ENCODE results near the gene CDK19. TPM values are rescaled to one million over a fixed set of nuclear protein-coding genes. Genes with fewer than 3 reads are reported as not detected.

CDK19 gene
- total RNA-seq, 8 experiments from 2014 or later, result 15.2 to 37.0 (median 18.8) TPM

DNA sequence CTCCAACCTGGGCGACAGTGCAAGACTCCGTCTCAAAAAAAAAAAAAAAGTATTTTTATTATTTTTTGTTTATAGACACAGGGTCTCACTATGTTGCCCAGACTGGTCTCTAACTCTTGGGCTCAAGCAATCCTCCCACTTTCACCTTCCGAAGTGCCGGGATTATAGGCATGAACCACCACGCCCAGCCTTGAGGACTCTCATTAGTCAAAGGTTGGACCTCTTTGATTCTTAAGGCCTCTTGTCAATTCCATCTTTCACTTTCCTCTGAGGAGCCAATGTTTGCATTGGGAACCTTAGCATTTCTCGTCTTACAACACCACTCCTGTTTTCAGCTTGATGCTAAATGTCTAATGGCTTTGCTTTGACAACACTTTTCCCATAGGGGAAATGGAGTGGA lies 16.1 kb upstream of the CDK19 start:
- H3K4me3 ChIP-seq, result no peak overlapping the region
- ATAC-seq (replicated peaks in 6 of 8), result no peak
- in situ Hi-C loops (cut with MboI; ENCODE audit: low pct_unique_long_range_greater_than_20kb in 2 of 9, low sequenced_read_pairs in 9 of 9, unreplicated experiment in 9 of 9), result no loop called here

DNA sequence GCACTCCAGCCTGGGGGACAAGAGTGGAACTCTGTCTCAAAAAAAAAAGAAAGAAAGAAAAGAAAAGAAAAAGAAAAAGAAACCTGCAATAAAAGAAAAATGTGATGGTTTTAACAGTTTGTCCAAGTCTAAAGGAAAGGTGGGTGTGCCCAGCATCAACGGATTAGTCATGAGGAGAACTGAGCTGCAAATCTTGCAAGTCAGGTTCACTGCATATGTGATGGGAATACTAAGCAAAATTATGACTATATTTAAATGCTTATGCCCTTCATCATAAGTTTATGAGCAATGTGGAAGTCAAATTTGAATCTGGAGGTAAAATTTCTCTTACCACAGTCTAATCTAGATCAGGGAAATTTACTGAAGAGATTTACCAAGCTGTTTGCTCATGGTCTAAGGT lies 13.1 kb upstream of the CDK19 start:
- Histone ChIP-seq H3K4me3 (no peak overlapping the region), H3K4me1 (replicated peaks in 1 of 2) (no peaks in the 10 kb centered on the region), H3K27ac (no peak overlapping the region)
- in situ Hi-C loops (cut with MboI; ENCODE audit: low pct_unique_long_range_greater_than_20kb in 2 of 9, low sequenced_read_pairs in 9 of 9, unreplicated experiment in 9 of 9), result no loop called here
- WGBS, 10 experiments, result 0 to 100% (median 8%) methylated on average over 1 of the region's 1 CpG; no CpG with 5 or more reads in 3 of the 10 experiments
- ATAC-seq (replicated peaks in 6 of 8), result peak in 3 of 8 experiments; percentile 85 to 97 (median 95)

More for the DNA sequence above, 16.1 kb upstream of the CDK19 start:
- H3K4me1 ChIP-seq (replicated peaks in 1 of 2), result no peaks in the 10 kb centered on the region
- H3K27ac ChIP-seq, result no peak overlapping the region
- 60 to 100% (median 87%) methylated on average over 1 to 6 of the region's 6 CpGs; no CpG with 5 or more reads in 1 of the 10 experiments for WGBS, 10 experiments

DNA sequence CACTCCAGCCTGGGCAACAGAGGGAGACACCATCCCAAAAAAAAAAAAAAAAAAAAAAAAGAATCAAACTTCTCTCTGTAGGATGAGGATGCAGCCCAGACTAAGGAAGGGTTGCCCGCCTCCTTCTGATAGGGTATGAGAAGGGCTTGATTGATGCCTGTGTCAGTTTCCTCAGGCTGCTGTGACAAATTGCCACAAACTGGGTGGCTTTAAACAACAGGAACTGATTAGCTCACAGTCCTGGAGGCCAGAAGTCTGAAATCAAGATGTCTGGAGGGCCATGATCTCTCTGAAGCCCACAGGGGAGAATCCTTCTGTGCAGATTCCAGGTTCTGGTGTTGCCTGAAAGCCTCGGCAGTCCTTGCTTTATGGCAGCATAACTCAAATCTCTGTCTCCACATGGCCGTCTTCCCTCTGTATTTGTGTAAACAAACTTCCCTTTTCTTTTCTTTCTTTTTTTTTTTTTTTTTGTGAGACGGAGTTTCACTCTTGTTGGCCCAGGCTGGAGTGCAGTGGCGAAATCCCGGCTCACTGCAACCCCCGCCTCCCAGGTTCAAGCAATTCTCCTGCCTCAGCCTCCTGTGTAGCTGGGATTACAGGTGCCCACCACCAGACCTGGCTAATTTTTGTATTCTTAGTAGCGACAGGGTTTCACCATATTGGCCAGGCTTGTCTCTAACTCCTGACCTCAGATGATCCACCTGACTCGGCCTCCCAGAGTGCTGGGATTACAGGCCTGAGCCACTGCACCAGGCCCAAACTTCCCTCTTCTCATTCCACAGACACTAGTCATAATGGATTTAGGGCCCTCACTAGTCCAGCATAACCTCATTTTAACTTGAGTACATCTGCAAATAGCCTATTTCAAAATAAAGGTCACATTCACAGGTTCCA lies 11.2 kb upstream of the CDK19 start:
- H3K27ac ChIP-seq, result no peak overlapping the region
- in situ Hi-C loops (cut with MboI; ENCODE audit: low pct_unique_long_range_greater_than_20kb in 2 of 9, low sequenced_read_pairs in 9 of 9, unreplicated experiment in 9 of 9), result no loop called here
- H3K4me3 ChIP-seq, result no peak overlapping the region
- WGBS, 10 experiments, result 45 to 90% (median 79%) methylated on average over 1 to 9 of the region's 9 CpGs; no CpG with 5 or more reads in 1 of the 10 experiments
- H3K4me1 ChIP-seq (replicated peaks in 1 of 2), result no peaks in the 10 kb centered on the region
- no peak for ATAC-seq (replicated peaks in 6 of 8)

DNA sequence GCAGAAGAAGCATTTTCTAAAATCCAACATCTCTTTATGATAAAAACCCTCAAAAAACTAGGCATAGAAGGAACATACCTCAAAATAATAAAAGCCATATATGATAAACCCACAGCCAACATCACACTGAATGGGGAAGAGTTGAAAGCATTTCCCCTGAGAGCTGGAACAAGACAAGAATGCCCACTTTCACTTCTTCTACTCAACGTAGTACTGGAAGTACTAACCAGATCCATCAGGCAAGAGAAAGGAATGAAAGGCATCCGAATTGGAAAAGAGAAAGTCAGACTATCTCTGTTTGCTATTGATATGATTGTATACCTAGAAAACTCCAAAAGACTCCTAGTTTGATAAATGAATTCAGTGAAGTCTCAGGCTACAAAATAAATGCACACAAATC lies 7.9 kb upstream of the CDK19 start:
- Histone ChIP-seq H3K4me3 (no peak overlapping the region), H3K4me1 (replicated peaks in 1 of 2) (no peaks in the 10 kb centered on the region), H3K27ac (no peak overlapping the region)
- ATAC-seq (replicated peaks in 6 of 8), result no peak
- in situ Hi-C loops (cut with MboI; ENCODE audit: low pct_unique_long_range_greater_than_20kb in 2 of 9, low sequenced_read_pairs in 9 of 9, unreplicated experiment in 9 of 9), result no loop called here
- 0 to 88% (median 42%) methylated on average over 1 to 2 of the region's 2 CpGs; no CpG with 5 or more reads in 2 of the 10 experiments for WGBS, 10 experiments

DNA sequence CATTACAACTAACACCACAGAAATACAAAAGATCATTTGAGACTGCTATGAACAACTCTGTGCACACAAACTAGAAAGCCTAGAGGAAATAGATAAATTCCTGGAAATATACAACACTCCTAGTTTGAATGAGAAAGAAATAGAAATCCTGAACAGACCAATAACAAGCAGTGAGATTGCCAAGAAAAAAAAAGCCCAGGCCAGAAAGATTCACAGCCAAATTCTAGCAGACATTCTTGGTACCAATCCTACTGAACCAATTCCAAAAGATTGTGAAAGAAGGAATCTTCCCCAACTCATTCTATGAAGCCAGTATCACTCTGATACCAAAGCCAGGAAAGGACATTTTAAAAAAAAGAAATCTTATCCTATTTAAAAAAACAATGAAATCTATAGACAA lies 7.0 kb upstream of the CDK19 start:
- ATAC-seq (replicated peaks in 6 of 8), result no peak
- no peaks in the 10 kb centered on the region for H3K4me1 ChIP-seq (replicated peaks in 1 of 2)
- H3K27ac ChIP-seq, result no peak overlapping the region
- H3K4me3 ChIP-seq, result no peak overlapping the region
- in situ Hi-C loops (cut with MboI; ENCODE audit: low pct_unique_long_range_greater_than_20kb in 2 of 9, low sequenced_read_pairs in 9 of 9, unreplicated experiment in 9 of 9), result no loop called here

DNA sequence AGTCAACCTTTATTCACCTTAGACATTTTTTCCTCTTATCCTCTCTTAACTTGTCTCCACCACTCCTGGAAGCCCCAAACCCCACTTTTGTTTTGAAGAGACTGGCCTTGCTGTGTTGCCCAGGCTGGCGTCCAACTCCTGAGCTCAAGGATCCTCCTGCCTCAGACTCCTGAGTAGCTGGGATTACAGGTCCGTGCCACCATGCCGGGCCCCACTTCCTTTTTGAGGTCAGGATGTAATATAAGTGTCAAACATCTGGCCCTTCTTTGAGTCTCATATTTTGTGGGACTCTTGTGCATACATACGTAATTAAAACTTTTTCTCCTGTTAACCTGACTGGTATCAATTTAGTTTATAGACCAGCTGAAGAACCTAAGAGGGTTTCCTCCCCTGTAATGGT lies 1.4 kb upstream of the CDK19 start:
- in situ Hi-C loops (cut with MboI; ENCODE audit: low pct_unique_long_range_greater_than_20kb in 2 of 9, low sequenced_read_pairs in 9 of 9, unreplicated experiment in 9 of 9), result no loop called here
- Histone ChIP-seq H3K27ac (no peak overlapping the region), H3K4me3 (no peak overlapping the region), H3K4me1 (replicated peaks in 1 of 2) (peaks cover 2 to 6% of the 10 kb centered on the region in 2 donors)
- 78 to 100% (median 100%) methylated on average over 1 to 4 of the region's 4 CpGs; no CpG with 5 or more reads in 1 of the 10 experiments for WGBS, 10 experiments
- no peak for ATAC-seq (replicated peaks in 6 of 8)

DNA sequence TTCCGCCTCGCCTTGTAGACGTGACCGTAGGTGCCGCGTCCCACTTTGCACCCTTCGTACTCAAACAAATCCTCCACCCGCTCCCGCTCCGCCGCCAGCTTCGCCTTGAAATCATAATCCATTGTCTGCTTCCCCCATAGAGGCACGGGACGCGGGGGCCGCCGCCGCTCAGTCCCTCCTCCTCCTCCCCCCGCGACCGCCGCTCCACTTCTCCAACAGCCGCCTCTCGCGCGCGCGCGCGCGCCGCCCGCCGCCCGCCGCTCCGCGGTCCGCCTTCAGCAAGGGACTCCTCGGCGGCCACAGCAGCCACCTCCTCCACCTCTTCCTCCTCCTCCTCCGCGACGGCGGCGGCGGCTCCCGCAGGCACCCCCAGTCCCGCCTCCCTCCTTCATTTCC lies 256 bp downstream of the CDK19 start:
- WGBS, 10 experiments, result 2 to 20% methylated on average over 1 to 10 of the region's 49 CpGs; no CpG with 5 or more reads in 8 of the 10 experiments
- peaks cover 2 to 6% of the 10 kb centered on the region in 2 donors for H3K4me1 ChIP-seq (replicated peaks in 1 of 2)
- ATAC-seq (replicated peaks in 6 of 8), result peak in 2 of 8 experiments; percentile 45 to 53
- H3K27ac ChIP-seq, result peak overlapping the region; percentile 81 to 96
- in situ Hi-C loops (cut with MboI; ENCODE audit: low pct_unique_long_range_greater_than_20kb in 2 of 9, low sequenced_read_pairs in 9 of 9, unreplicated experiment in 9 of 9), result no loop called here
- peak overlapping the region; percentile 46 to 83 (median 66) for H3K4me3 ChIP-seq

DNA sequence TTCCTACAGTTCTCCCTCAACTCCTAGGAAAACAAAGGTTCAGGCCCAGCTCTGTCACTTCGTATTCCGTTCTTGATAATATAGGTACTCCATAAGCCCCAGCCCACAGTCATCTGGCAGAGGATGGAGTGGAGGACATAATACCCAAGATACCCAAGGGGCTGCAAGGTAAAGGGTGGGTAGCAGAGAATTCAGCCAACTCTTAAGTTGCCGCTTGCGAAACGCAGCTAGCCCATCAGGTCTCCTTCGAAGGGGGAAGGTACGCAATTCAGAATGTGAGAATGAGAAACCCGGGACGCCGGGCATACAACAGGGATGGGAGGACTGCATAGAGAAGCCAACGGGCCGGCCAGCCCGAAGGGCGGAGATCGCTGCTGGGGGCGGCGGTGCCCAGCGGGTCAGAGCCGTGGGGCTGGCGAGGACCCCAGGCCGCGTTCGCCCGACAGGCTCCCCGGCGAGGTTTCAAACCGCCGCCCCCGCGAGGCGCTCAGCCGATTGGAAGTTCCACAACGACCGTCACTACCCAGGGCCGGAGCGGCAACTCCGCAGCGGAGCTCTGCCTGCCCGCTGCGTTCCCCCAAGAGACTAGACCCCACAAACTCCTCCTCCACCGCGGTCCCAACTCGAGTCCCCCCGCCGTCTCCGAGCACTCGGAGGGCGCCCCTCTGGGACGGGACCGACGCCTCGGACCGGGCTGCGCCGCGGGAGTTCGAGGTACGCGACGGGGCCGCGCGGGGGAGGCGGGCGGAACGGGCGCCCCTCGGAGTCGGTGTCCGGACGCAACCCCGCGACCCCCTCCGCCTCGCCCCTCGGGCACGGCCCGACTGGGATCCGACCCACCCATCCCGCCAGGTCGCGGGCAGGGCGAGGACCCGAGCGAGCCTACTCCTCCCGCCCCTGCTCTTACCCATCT lies 911 bp downstream of the CDK19 start:
- WGBS, 10 experiments, result 0 to 2% (median 0%) methylated on average over 1 to 14 of the region's 86 CpGs; no CpG with 5 or more reads in 4 of the 10 experiments
- in situ Hi-C loops (cut with MboI; ENCODE audit: low pct_unique_long_range_greater_than_20kb in 2 of 9, low sequenced_read_pairs in 9 of 9, unreplicated experiment in 9 of 9), result no loop called here
- Histone ChIP-seq H3K4me1 (replicated peaks in 1 of 2) (peaks cover 2 to 6% of the 10 kb centered on the region in 2 donors), H3K4me3 (peak overlapping the region; percentile 46 to 83 (median 66)), H3K27ac (peak overlapping the region; percentile 81 to 96)
- peak; percentile 7 to 29 (median 21) for ATAC-seq (replicated peaks in 6 of 8)

DNA sequence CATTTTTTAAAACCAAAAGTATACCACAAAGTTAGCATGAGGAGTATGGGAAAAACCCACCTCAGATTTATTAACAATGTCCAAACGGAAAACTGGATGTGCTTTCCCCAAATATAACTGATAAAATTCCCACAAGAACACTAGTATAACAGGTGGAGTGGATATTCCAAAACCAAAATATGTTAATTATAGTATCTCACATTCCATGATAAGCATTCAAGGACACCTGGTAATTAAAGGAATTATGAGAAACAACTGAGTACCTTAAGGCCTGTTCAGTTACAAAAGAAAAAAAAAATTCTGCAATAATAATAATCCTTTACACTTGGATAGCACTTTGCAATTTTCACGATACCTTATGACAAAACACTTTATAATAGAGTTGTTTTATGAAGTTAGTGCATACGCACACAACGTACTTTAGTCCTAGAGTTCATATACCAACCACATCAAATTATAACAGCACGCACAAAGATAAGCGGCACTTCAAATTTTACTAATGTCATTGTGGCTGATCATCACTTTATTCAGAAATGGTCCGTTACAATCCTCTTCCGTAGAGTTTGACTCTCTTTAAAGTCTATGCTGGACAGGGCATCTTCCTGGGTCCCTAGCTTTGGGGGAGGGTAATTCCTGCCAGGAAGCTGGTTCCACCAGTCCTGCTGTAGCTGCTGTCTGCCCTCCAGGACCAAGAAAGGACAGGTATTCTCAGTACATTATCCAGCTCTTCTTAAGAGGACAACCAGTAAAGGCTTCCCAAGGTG lies 1.7 kb downstream of the CDK19 start:
- peak overlapping the region; percentile 46 to 83 (median 66) for H3K4me3 ChIP-seq
- peaks cover 2 to 6% of the 10 kb centered on the region in 2 donors for H3K4me1 ChIP-seq (replicated peaks in 1 of 2)
- 60 to 92% (median 75%) methylated on average over 1 to 8 of the region's 8 CpGs for WGBS, 10 experiments
- no peak for ATAC-seq (replicated peaks in 6 of 8)
- in situ Hi-C loops (cut with MboI; ENCODE audit: low pct_unique_long_range_greater_than_20kb in 2 of 9, low sequenced_read_pairs in 9 of 9, unreplicated experiment in 9 of 9), result no loop called here
- no peak overlapping the region for H3K27ac ChIP-seq

DNA sequence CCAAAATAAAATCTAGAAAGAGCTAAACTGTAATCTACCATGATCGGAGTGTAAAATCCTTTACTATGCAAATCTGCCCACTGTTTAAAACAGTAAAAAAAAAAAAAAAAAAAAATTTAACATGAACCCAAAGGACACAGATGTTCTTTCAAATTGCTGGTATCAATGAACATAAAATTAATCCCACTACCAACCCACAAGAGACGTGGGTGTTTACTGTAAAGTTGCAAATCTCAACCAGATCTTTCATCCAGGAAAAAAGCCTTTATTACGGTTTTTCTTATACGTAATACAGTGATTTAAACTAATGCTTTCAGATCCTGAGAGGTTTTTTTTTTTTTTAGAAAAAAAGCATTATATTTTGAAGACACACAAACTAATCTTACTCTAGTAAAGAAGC lies 2.5 kb downstream of the CDK19 start:
- no peak for ATAC-seq (replicated peaks in 6 of 8)
- peaks cover 2 to 6% of the 10 kb centered on the region in 2 donors for H3K4me1 ChIP-seq (replicated peaks in 1 of 2)
- no peak overlapping the region for H3K27ac ChIP-seq
- WGBS, 10 experiments, result 43 to 100% (median 94%) methylated on average over 1 to 4 of the region's 4 CpGs; no CpG with 5 or more reads in 1 of the 10 experiments
- in situ Hi-C loops (cut with MboI; ENCODE audit: low pct_unique_long_range_greater_than_20kb in 2 of 9, low sequenced_read_pairs in 9 of 9, unreplicated experiment in 9 of 9), result no loop called here
- H3K4me3 ChIP-seq, result no peak overlapping the region

DNA sequence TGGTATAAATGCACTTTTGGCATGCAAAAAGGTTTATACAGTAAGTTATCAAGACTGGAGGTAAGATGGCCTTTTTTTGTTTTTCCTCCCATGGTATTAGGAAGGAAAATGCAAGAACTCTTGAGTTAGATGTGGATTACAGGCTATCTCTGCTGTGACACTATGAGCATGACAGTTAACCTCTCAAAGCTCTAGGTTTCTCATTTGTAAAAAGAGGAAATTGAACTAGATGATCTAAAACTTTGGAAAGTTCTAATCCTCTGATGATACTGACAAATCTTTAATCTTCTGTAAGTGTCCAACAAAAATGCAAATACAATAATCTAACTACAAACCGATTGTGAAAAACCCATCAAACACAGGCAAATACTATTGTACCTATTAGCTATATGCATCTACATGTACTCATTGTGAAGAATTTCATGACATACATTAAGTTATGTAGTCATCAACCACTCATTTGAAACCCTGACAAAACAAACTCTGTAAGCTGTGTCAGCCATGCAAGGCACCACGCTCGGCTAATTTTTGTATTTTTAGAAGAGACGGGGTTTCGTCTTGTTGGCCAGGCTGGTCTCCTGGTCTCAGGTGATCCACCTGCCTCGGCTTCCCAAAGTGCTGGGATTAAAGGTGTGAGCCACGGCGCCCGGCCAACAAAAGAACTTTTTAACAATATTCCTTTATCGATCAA lies 4.2 kb downstream of the CDK19 start:
- no peak for ATAC-seq (replicated peaks in 6 of 8)
- Histone ChIP-seq H3K27ac (no peak overlapping the region), H3K4me3 (no peak overlapping the region), H3K4me1 (replicated peaks in 1 of 2) (peaks cover 6 to 11% of the 10 kb centered on the region in 2 donors)
- 90 to 100% (median 97%) methylated on average over 3 to 10 of the region's 10 CpGs for WGBS, 10 experiments
- in situ Hi-C loops (cut with MboI; ENCODE audit: low pct_unique_long_range_greater_than_20kb in 2 of 9, low sequenced_read_pairs in 9 of 9, unreplicated experiment in 9 of 9), result no loop called here

DNA sequence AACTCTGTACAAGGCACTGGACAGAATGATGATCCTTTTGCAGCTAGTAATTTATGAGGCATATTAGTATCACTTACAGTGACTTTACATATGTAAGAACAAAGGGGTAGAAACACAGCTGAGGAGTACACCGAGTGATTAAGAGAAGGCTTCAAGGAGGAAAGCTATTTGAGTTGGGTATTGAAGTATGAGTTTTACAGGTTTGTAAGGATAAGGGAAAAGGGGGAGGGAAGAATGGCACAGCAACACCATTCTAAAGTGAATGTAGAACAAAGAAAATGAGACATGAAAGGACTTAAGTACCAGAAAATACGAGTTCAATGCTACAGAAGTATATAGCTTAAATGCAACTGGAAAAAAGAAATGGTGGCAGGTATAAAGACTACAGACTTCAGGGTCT lies 5.5 kb downstream of the CDK19 start:
- Histone ChIP-seq H3K27ac (no peak overlapping the region), H3K4me3 (no peak overlapping the region), H3K4me1 (replicated peaks in 1 of 2) (peaks cover 6 to 11% of the 10 kb centered on the region in 2 donors)
- 54 to 95% (median 86%) methylated on average over 2 of the region's 2 CpGs for WGBS, 10 experiments
- ATAC-seq (replicated peaks in 6 of 8), result no peak
- in situ Hi-C loops (cut with MboI; ENCODE audit: low pct_unique_long_range_greater_than_20kb in 2 of 9, low sequenced_read_pairs in 9 of 9, unreplicated experiment in 9 of 9), result no loop called here

All from motor neuron (in vitro differentiated cells).